ENCODE data around the gene RFT1.

Gene RFT1

DNA sequence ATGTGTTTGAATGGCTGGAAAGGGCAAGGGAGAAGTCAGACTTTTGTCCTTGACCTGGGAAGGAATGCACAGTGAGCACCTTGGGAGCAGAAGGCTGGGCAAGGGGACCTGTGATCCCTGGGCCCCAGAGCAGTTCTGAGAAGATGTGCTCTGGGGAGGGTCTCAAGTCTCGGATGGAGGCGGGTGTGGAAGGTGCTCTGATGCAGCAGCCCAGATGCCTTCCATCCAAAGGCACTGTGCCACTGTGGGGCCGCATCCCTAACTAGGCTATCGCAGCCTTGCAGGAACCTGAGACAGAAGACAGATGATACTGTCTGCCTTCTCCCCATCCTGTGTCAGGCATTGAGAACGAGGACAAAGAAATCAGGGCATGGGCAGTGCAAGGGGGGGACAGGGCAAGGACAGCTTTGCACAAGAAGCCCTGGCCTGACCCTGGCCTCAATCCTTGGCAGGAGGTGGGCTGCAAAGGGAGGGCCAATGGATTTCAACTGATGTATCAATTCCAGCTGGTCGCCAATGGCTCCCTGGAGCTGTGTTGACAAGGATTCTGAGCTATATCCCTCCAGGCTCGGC is 16.2 kb upstream of the RFT1 start:
- Histone ChIP-seq H3K27ac (ENCODE audit: low read depth, low read length) (no peak overlapping the region), H3K36me3 (ENCODE audit: control insufficient read depth, insufficient read depth, low read length) (no peaks in the 10 kb centered on the region), H3K9me3 (ENCODE audit: control insufficient read depth, insufficient read depth, low read depth, low read length) (no peaks in the 10 kb centered on the region), H3K9ac (ENCODE audit: low read length) (no peak overlapping the region), H3K27me3 (ENCODE audit: control insufficient read depth, insufficient read depth, low read length) (no peaks in the 10 kb centered on the region), H3K4me3 (ENCODE audit: low read depth, low read length) (no peak overlapping the region), H3K4me1 (ENCODE audit: control insufficient read depth, insufficient read depth, low read length) (no peaks in the 10 kb centered on the region)

GRCh38 chr3:53145713-53146080 is 15.5 kb upstream of the RFT1 start:
- Histone ChIP-seq H3K36me3 (ENCODE audit: control insufficient read depth, insufficient read depth, low read length) (no peaks in the 10 kb centered on the region), H3K9me3 (ENCODE audit: control insufficient read depth, insufficient read depth, low read depth, low read length) (no peaks in the 10 kb centered on the region), H3K4me1 (ENCODE audit: control insufficient read depth, insufficient read depth, low read length) (no peaks in the 10 kb centered on the region), H3K9ac (ENCODE audit: low read length) (no peak overlapping the region), H3K27ac (ENCODE audit: low read depth, low read length) (no peak overlapping the region), H3K4me3 (ENCODE audit: low read depth, low read length) (no peak overlapping the region), H3K27me3 (ENCODE audit: control insufficient read depth, insufficient read depth, low read length) (no peaks in the 10 kb centered on the region)

DNA sequence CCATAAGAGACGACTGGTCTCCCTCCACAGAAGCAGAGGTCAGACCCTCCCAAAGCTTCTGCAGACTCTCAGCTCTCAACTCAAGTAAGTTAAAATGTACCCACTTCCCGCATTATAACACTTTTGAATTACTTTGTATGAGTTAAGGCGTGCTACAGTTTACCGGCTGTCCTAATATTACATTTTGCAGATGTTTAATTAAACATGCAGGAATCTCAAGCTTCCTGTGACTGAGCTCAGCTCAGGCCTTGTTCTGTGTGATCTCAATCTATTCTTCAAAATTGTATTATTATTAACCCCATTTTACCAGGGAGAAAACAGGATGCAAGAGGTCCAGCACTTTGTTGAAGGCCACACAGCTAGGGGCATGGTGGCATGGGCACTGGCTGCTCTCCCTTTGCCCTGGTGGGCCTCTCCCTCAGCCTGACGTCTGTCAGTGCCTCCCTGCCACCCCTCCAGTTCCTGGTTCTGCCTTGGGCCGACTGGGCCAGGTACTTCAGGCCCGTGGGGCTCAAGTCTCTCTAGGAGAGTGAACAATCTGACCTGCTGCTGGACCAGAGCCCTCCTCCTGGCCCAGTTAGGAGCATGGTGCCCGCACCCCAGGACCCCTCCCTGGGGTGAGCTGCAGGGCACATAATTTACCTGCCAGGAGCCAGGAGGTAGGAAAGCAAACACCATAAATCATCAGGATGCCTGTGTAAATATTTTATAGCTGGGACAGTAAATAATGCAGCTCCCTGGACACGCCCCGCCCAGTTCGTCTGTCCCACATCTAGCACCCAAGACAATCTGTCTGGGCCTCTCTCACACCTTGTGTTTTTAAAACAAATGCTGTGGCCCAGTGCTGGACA is 14.9 kb upstream of the RFT1 start:
- no peaks in the 10 kb centered on the region for H3K27me3 ChIP-seq (ENCODE audit: control insufficient read depth, insufficient read depth, low read length)
- H3K36me3 ChIP-seq (ENCODE audit: control insufficient read depth, insufficient read depth, low read length), result no peaks in the 10 kb centered on the region
- H3K27ac ChIP-seq (ENCODE audit: low read depth, low read length), result no peak overlapping the region
- H3K9me3 ChIP-seq (ENCODE audit: control insufficient read depth, insufficient read depth, low read depth, low read length), result no peaks in the 10 kb centered on the region
- no peak overlapping the region for H3K9ac ChIP-seq (ENCODE audit: low read length)
- no peaks in the 10 kb centered on the region for H3K4me1 ChIP-seq (ENCODE audit: control insufficient read depth, insufficient read depth, low read length)
- H3K4me3 ChIP-seq (ENCODE audit: low read depth, low read length), result no peak overlapping the region

DNA sequence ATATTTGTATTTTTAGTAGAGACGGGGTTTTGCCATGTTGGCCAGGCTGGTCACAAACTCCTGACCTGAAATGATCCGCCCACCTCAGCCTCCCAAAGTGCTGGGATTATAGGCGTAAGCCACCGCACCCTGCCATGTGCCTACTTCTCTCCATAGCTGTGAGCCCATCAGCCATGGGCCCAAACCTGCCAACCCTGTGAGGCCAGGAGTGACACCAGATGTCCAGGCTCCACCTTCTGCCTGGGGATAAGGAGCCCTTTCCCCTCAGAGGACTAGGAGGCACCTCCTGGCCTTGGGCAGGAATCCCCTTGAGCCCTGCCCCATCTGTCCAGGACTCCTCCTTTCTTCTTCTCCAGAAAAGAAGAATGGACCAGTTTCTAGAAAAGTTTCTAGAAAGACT is 14.2 kb upstream of the RFT1 start:
- Histone ChIP-seq H3K27ac (ENCODE audit: low read depth, low read length) (no peak overlapping the region), H3K36me3 (ENCODE audit: control insufficient read depth, insufficient read depth, low read length) (no peaks in the 10 kb centered on the region), H3K4me3 (ENCODE audit: low read depth, low read length) (no peak overlapping the region), H3K27me3 (ENCODE audit: control insufficient read depth, insufficient read depth, low read length) (no peaks in the 10 kb centered on the region), H3K4me1 (ENCODE audit: control insufficient read depth, insufficient read depth, low read length) (no peaks in the 10 kb centered on the region), H3K9ac (ENCODE audit: low read length) (no peak overlapping the region), H3K9me3 (ENCODE audit: control insufficient read depth, insufficient read depth, low read depth, low read length) (no peaks in the 10 kb centered on the region)

GRCh38 chr3:53142986-53143385 is 12.8 kb upstream of the RFT1 start:
- Histone ChIP-seq H3K9me3 (ENCODE audit: control insufficient read depth, insufficient read depth, low read depth, low read length) (no peaks in the 10 kb centered on the region), H3K4me1 (ENCODE audit: control insufficient read depth, insufficient read depth, low read length) (no peaks in the 10 kb centered on the region), H3K27me3 (ENCODE audit: control insufficient read depth, insufficient read depth, low read length) (no peaks in the 10 kb centered on the region), H3K36me3 (ENCODE audit: control insufficient read depth, insufficient read depth, low read length) (no peaks in the 10 kb centered on the region), H3K27ac (ENCODE audit: low read depth, low read length) (no peak overlapping the region), H3K9ac (ENCODE audit: low read length) (no peak overlapping the region), H3K4me3 (ENCODE audit: low read depth, low read length) (no peak overlapping the region)

GRCh38 chr3:53140847-53141845 is 10.9 kb upstream of the RFT1 start:
- Histone ChIP-seq H3K9me3 (ENCODE audit: control insufficient read depth, insufficient read depth, low read depth, low read length) (no peaks in the 10 kb centered on the region), H3K4me3 (ENCODE audit: low read depth, low read length) (no peak overlapping the region), H3K27ac (ENCODE audit: low read depth, low read length) (no peak overlapping the region), H3K4me1 (ENCODE audit: control insufficient read depth, insufficient read depth, low read length) (no peaks in the 10 kb centered on the region), H3K36me3 (ENCODE audit: control insufficient read depth, insufficient read depth, low read length) (no peaks in the 10 kb centered on the region), H3K9ac (ENCODE audit: low read length) (no peak overlapping the region), H3K27me3 (ENCODE audit: control insufficient read depth, insufficient read depth, low read length) (no peaks in the 10 kb centered on the region)

DNA sequence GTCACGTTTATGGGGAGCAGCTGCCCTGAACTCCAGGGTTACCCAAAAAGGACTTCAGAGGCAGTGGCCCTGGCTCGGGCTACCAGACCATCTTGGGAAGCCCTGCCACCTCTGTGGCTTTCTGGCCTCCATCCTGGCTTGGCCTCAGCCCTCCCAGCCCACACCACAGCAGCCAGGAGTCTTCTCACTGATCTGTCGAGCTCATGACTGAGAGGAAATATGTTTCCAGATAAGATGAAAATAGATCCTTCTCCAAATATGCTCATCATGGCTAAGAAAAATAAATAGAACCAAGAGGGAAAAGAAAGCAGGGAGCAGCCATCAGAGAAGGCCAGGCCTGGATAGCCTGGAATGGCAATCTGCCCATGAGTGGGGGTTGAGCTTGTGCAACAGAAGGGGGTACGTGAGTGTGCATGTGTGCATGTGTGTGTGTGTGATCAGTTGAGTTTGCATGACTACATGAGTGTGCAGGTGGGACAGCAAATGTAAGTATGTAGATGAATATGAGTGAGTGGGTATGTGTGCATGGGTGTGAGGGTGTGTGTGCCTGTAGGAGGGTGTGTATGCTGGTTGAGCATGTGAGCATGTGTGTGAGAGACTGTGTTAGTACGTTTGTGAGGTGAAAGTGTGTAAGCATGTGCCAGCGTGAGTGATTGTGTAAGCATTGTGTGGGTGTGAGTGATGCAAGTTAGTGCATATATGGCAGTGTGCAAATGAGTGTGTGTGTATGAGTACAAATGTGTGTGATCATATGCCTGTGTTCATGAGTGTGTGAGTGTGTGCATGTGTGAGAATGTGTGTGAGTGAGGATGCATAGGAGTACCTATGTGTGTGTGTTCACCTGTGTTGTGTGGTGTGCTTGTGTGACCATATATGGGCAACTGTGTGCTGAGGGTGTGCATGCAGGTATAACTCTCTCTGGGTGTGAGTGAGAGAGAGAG is 9.9 kb upstream of the RFT1 start:
- Histone ChIP-seq H3K36me3 (ENCODE audit: control insufficient read depth, insufficient read depth, low read length) (no peaks in the 10 kb centered on the region), H3K27ac (ENCODE audit: low read depth, low read length) (no peak overlapping the region), H3K9ac (ENCODE audit: low read length) (no peak overlapping the region), H3K9me3 (ENCODE audit: control insufficient read depth, insufficient read depth, low read depth, low read length) (no peaks in the 10 kb centered on the region), H3K4me1 (ENCODE audit: control insufficient read depth, insufficient read depth, low read length) (no peaks in the 10 kb centered on the region), H3K4me3 (ENCODE audit: low read depth, low read length) (no peak overlapping the region), H3K27me3 (ENCODE audit: control insufficient read depth, insufficient read depth, low read length) (no peaks in the 10 kb centered on the region)

DNA sequence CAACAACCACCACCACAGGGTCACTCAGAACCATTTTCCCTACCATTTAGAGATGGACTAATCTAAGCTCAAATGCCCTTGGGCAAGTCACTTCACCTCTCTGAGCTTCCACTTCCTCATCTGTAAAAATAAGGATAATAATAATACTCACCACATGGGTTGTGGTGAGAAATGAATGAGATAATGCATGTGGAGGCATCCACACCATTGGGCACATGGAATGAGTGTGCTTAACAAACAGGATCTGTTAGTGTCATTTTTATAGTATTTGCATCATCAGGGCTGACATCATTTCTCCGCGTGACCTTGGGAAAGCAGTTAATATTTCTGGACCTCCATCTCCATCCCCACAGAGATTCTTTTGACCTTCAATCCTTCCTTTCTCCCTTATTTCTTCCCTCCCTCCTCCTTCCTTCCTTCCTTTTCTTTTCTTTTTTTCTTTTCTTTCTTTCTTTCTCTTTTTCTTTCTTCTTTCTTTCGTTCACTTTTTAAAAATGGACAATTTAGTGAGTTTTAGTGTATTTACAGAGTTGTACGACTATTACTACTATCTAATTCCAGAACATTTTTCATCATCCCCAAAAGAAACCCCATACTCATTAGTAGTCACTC is 7.7 kb upstream of the RFT1 start:
- Histone ChIP-seq H3K9me3 (ENCODE audit: control insufficient read depth, insufficient read depth, low read depth, low read length) (no peaks in the 10 kb centered on the region), H3K36me3 (ENCODE audit: control insufficient read depth, insufficient read depth, low read length) (no peaks in the 10 kb centered on the region), H3K9ac (ENCODE audit: low read length) (no peak overlapping the region), H3K4me1 (ENCODE audit: control insufficient read depth, insufficient read depth, low read length) (no peaks in the 10 kb centered on the region), H3K4me3 (ENCODE audit: low read depth, low read length) (no peak overlapping the region), H3K27me3 (ENCODE audit: control insufficient read depth, insufficient read depth, low read length) (no peaks in the 10 kb centered on the region), H3K27ac (ENCODE audit: low read depth, low read length) (no peak overlapping the region)

- Histone ChIP-seq H3K9me3 (ENCODE audit: control insufficient read depth, insufficient read depth, low read depth, low read length) (no peaks in the 10 kb centered on the region), H3K4me1 (ENCODE audit: control insufficient read depth, insufficient read depth, low read length) (no peaks in the 10 kb centered on the region), H3K27ac (ENCODE audit: low read depth, low read length) (no peak overlapping the region)
These were observed 7.0 kb upstream of the RFT1 start for GRCh38 chr3:53137221-53137620.

DNA sequence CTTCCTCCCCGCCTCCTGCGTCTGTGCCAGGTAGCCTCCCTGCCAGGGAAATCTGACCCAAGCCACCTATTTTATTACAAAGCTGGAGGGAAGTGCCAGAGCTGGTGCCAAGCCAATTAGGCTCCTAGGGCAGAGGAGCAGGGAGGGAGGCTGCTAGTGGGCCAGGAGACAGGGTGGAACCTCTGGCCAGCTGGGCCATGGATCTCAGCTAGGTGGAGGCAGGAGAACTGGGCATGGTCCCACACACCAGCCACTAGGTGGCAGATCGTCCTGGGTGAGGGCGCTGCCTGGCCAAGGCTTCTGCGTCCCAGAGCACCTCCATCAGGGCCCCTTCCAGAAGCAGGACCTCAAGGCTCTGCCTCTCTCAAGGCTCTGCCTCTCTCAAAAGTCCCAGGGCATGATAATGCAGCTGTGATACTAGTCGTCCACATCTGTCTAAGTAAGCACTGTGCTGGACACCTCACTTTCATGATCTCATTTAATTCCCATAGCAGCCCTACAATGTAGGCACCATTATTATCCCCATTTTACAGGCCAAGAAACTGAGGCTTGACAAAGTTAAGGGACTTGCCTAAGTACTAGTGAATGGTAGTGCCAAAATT is 4.5 kb upstream of the RFT1 start:
- no peak overlapping the region for H3K9ac ChIP-seq (ENCODE audit: low read length)
- no peaks in the 10 kb centered on the region for H3K9me3 ChIP-seq (ENCODE audit: control insufficient read depth, insufficient read depth, low read depth, low read length)
- no peak overlapping the region for H3K4me3 ChIP-seq (ENCODE audit: low read depth, low read length)
- peaks cover 6% of the 10 kb centered on the region; the same call in 1 of the 2 replicates for H3K4me1 ChIP-seq (ENCODE audit: control insufficient read depth, insufficient read depth, low read length)
- H3K27ac ChIP-seq (ENCODE audit: low read depth, low read length), result no peak overlapping the region
- no peaks in the 10 kb centered on the region for H3K27me3 ChIP-seq (ENCODE audit: control insufficient read depth, insufficient read depth, low read length)
- H3K36me3 ChIP-seq (ENCODE audit: control insufficient read depth, insufficient read depth, low read length), result no peaks in the 10 kb centered on the region

More at GRCh38 chr3:53137221-53137620, 7.0 kb upstream of the RFT1 start:
- Histone ChIP-seq H3K4me3 (ENCODE audit: low read depth, low read length) (no peak overlapping the region), H3K36me3 (ENCODE audit: control insufficient read depth, insufficient read depth, low read length) (no peaks in the 10 kb centered on the region), H3K9ac (ENCODE audit: low read length) (no peak overlapping the region), H3K27me3 (ENCODE audit: control insufficient read depth, insufficient read depth, low read length) (no peaks in the 10 kb centered on the region)

All from HUES6 (cell line).